ENCODE measurements around the gene TRPM1.

The TRPM1 gene

DNA sequence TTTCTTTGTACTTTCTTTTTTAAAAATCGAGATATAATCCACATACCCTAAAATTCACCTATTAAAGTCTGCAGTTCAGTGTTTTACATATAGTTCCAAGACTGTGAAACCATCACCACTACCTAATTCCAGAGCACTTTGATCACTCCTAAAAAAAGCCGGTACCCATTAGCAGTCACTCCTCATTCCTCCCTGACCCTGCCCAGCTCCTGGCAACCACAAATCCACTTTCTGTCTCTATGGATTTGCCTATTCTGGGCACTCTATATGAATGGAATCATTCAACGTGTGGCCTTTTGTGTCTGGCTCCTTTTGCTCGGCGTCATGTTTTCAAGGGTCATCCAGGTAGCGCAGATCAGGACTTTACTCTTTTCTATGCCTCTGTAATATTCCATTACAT, 17.3 kb downstream of the TRPM1 start:
- Histone ChIP-seq H3K4me1 (ENCODE audit: control insufficient read depth, insufficient read depth, low read length) (no peaks in the 10 kb centered on the region), H3K4me3 (ENCODE audit: low read depth, low read length) (no peak overlapping the region), H3K27ac (ENCODE audit: extremely low read depth, low read depth, low read length) (no peak overlapping the region), H3K36me3 (ENCODE audit: control insufficient read depth in 2 of 2, insufficient read depth in 1 of 2, low read length in 2 of 2) (no peaks in the 10 kb centered on the region), H3K9me3 (ENCODE audit: control insufficient read depth, insufficient read depth, low read depth, low read length) (no peaks in the 10 kb centered on the region)
- TF ChIP-seq ZNF510 (tag by site-specific recombination; IDR thresholded peaks at IDR 0.05; ENCODE audit: insufficient replicate concordance) (no peak), ZIC2 (tag by site-specific recombination; IDR thresholded peaks at IDR 0.05) (no peak), REPIN1 (tag by site-specific recombination; IDR thresholded peaks at IDR 0.05; ENCODE audit: low read depth) (no peak), RBAK (tag by site-specific recombination; IDR thresholded peaks at IDR 0.05) (no peak), ZNF114 (tag by site-specific recombination; IDR thresholded peaks at IDR 0.05) (no peak), ZNF140 (tag by site-specific recombination; IDR thresholded peaks at IDR 0.05) (no peak), ZNF19 (tag by site-specific recombination; IDR thresholded peaks at IDR 0.05; ENCODE audit: low read depth) (no peak), ZNF155 (tag by site-specific recombination; IDR thresholded peaks at IDR 0.05) (no peak), ZNF837 (tag by site-specific recombination; IDR thresholded peaks at IDR 0.05) (no peak), SCRT2 (tag by site-specific recombination; IDR thresholded peaks at IDR 0.05) (no peak), ZBTB7A (tag by site-specific recombination; IDR thresholded peaks at IDR 0.05; ENCODE audit: low read depth) (no peak), ZNF292 (tag by site-specific recombination; IDR thresholded peaks at IDR 0.05; ENCODE audit: borderline replicate concordance, low read depth) (no peak), ZNF654 (tag by site-specific recombination; IDR thresholded peaks at IDR 0.05; ENCODE audit: low read depth) (no peak), ZNF48 (tag by site-specific recombination; IDR thresholded peaks at IDR 0.05) (no peak), ZNF514 (tag by site-specific recombination; IDR thresholded peaks at IDR 0.05) (no peak)
- TF ChIP-seq, protein P1, sequence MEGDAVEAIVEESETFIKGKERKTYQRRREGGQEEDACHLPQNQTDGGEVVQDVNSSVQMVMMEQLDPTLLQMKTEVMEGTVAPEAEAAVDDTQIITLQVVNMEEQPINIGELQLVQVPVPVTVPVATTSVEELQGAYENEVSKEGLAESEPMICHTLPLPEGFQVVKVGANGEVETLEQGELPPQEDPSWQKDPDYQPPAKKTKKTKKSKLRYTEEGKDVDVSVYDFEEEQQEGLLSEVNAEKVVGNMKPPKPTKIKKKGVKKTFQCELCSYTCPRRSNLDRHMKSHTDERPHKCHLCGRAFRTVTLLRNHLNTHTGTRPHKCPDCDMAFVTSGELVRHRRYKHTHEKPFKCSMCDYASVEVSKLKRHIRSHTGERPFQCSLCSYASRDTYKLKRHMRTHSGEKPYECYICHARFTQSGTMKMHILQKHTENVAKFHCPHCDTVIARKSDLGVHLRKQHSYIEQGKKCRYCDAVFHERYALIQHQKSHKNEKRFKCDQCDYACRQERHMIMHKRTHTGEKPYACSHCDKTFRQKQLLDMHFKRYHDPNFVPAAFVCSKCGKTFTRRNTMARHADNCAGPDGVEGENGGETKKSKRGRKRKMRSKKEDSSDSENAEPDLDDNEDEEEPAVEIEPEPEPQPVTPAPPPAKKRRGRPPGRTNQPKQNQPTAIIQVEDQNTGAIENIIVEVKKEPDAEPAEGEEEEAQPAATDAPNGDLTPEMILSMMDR (tag by site-specific recombination; IDR thresholded peaks at IDR 0.05) = no peak
- TF ChIP-seq, protein P2, sequence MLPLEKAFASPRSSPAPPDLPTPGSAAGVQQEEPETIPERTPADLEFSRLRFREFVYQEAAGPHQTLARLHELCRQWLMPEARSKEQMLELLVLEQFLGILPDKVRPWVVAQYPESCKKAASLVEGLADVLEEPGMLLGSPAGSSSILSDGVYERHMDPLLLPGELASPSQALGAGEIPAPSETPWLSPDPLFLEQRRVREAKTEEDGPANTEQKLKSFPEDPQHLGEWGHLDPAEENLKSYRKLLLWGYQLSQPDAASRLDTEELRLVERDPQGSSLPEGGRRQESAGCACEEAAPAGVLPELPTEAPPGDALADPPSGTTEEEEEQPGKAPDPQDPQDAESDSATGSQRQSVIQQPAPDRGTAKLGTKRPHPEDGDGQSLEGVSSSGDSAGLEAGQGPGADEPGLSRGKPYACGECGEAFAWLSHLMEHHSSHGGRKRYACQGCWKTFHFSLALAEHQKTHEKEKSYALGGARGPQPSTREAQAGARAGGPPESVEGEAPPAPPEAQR (tag by site-specific recombination; IDR thresholded peaks at IDR 0.05) = no peak
- TF ChIP-seq, protein P3, sequence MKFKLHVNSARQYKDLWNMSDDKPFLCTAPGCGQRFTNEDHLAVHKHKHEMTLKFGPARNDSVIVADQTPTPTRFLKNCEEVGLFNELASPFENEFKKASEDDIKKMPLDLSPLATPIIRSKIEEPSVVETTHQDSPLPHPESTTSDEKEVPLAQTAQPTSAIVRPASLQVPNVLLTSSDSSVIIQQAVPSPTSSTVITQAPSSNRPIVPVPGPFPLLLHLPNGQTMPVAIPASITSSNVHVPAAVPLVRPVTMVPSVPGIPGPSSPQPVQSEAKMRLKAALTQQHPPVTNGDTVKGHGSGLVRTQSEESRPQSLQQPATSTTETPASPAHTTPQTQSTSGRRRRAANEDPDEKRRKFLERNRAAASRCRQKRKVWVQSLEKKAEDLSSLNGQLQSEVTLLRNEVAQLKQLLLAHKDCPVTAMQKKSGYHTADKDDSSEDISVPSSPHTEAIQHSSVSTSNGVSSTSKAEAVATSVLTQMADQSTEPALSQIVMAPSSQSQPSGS (tag by site-specific recombination; IDR thresholded peaks at IDR 0.05; ENCODE audit: low read depth) = no peak
- TF ChIP-seq, protein P4, sequence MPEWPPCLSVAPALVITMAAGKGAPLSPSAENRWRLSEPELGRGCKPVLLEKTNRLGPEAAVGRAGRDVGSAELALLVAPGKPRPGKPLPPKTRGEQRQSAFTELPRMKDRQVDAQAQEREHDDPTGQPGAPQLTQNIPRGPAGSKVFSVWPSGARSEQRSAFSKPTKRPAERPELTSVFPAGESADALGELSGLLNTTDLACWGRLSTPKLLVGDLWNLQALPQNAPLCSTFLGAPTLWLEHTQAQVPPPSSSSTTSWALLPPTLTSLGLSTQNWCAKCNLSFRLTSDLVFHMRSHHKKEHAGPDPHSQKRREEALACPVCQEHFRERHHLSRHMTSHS (tag by site-specific recombination; IDR thresholded peaks at IDR 0.05) = no peak
- POLR2A ChIA-PET = no interaction called here
- CTCF ChIA-PET = interaction anchor here (0.6 kb wide), 1 partner anchor 12 kb away, joined by 3 read pairs; no protein-coding TSS in a partner anchor

DNA sequence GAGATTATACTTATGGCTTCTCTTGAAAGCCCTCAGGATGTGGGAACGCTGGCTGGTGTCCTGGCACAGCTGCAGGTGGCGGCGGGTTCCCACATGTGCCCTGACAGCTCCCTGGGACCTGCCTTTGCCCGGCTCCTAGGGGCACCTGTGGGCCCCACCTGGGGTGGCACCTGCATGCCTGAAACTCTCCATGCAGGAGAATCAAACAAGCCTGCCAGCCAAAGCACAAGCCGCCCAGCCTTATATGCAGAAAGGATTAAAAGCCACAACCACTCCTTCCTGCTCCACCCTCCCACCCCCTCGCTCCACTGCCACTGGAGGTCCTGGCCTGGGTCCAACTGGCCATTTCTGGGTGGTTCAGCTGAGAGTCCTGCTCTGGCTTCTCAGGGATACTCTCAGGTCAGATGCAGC, 18.1 kb downstream of the TRPM1 start:
- Histone ChIP-seq H3K4me1 (ENCODE audit: control insufficient read depth, insufficient read depth, low read length) (no peaks in the 10 kb centered on the region), H3K4me3 (ENCODE audit: low read depth, low read length) (no peak overlapping the region), H3K9me3 (ENCODE audit: control insufficient read depth, insufficient read depth, low read depth, low read length) (no peaks in the 10 kb centered on the region), H3K36me3 (ENCODE audit: control insufficient read depth in 2 of 2, insufficient read depth in 1 of 2, low read length in 2 of 2) (no peaks in the 10 kb centered on the region), H3K27ac (ENCODE audit: extremely low read depth, low read depth, low read length) (no peak overlapping the region)
- ChIA-PET POLR2A (interaction anchor here (1.0 kb wide), 1 partner anchor 92 kb away, joined by 3 read pairs; the partner anchor contains the start of gene MTMR10), CTCF (no interaction called here)
- TF ChIP-seq, protein P5, sequence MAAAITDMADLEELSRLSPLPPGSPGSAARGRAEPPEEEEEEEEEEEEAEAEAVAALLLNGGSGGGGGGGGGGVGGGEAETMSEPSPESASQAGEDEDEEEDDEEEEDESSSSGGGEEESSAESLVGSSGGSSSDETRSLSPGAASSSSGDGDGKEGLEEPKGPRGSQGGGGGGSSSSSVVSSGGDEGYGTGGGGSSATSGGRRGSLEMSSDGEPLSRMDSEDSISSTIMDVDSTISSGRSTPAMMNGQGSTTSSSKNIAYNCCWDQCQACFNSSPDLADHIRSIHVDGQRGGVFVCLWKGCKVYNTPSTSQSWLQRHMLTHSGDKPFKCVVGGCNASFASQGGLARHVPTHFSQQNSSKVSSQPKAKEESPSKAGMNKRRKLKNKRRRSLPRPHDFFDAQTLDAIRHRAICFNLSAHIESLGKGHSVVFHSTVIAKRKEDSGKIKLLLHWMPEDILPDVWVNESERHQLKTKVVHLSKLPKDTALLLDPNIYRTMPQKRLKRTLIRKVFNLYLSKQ (tag by site-specific recombination; IDR thresholded peaks at IDR 0.05; ENCODE audit: borderline replicate concordance) = no peak
- no peak for TF ChIP-seq ZNF473 (tag by site-specific recombination; IDR thresholded peaks at IDR 0.05)
- TF ChIP-seq ZFP41 (tag by site-specific recombination; IDR thresholded peaks at IDR 0.05; ENCODE audit: borderline replicate concordance) = no peak
- no peak for TF ChIP-seq KLF9 (tag by site-specific recombination; IDR thresholded peaks at IDR 0.05; ENCODE audit: low read depth)
- TF ChIP-seq MYNN (tag by site-specific recombination; IDR thresholded peaks at IDR 0.05; ENCODE audit: borderline replicate concordance) = no peak
- TF ChIP-seq ZNF24 (tag by site-specific recombination; IDR thresholded peaks at IDR 0.05) = no peak
- TF ChIP-seq, protein P6, sequence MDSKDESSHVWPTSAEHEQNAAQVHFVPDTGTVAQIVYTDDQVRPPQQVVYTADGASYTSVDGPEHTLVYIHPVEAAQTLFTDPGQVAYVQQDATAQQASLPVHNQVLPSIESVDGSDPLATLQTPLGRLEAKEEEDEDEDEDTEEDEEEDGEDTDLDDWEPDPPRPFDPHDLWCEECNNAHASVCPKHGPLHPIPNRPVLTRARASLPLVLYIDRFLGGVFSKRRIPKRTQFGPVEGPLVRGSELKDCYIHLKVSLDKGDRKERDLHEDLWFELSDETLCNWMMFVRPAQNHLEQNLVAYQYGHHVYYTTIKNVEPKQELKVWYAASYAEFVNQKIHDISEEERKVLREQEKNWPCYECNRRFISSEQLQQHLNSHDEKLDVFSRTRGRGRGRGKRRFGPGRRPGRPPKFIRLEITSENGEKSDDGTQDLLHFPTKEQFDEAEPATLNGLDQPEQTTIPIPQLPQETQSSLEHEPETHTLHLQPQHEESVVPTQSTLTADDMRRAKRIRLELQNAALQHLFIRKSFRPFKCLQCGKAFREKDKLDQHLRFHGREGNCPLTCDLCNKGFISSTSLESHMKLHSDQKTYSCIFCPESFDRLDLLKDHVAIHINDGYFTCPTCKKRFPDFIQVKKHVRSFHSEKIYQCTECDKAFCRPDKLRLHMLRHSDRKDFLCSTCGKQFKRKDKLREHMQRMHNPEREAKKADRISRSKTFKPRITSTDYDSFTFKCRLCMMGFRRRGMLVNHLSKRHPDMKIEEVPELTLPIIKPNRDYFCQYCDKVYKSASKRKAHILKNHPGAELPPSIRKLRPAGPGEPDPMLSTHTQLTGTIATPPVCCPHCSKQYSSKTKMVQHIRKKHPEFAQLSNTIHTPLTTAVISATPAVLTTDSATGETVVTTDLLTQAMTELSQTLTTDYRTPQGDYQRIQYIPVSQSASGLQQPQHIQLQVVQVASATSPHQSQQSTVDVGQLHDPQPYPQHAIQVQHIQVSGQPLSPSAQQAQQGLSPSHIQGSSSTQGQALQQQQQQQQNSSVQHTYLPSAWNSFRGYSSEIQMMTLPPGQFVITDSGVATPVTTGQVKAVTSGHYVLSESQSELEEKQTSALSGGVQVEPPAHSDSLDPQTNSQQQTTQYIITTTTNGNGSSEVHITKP (tag by site-specific recombination; IDR thresholded peaks at IDR 0.05) = no peak
